GM19239 (cell line): ENCODE data around the gene GALR2.

Experiments
- DNase-seq: peaks from one replicate; pipeline ENCODE4 v3.0.0; 2011; ENCODE audit warnings: low spot score; ENCODE audit not compliant: insufficient read length
- FAIRE-seq: peaks from 2 replicates; lab custom pipeline; 2011; peaks lifted over from hg19 to GRCh38; lab: Jason Lieb, UNC

Gene GALR2

DNA sequence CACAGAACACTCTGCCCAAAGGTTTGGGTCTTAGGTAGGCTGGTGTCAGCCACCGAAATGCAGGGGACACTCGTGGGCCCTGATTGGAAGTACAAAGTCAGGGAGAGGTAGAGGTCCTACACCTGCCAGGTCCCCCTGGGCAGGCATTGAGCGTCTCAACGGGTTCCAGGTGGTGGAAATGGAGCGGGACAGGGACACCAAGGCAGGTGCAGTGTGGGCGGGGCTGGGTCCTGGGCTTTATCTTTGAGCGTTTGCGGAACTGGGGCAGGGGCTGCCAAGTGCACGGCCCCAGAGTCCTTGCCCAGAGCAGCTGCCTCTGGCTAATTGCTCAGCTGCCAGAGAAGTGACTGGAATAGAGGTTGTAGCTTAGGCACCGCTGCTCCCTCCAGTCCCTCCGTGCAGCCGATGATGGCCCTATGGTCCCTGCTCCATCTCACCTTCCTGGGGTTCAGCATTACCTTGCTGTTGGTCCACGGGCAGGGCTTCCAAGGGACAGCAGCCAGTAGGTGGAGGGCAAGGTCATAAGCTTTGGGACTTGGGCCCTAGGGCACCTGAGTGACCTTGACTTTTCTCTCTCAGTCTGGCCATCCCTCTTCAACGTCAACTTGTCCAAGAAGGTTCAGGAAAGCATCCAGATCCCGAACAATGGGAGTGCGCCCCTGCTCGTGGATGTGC is 4.4 kb downstream of the GALR2 start, which contains the start of gene ZACN:
Gene ZACN (plus strand): TSS at position 323 of the 675 bp plus-strand sequence. CDS start 83 bp downstream, at position 406.
- FAIRE-seq (no peak), DNase-seq (no peak)

DNA sequence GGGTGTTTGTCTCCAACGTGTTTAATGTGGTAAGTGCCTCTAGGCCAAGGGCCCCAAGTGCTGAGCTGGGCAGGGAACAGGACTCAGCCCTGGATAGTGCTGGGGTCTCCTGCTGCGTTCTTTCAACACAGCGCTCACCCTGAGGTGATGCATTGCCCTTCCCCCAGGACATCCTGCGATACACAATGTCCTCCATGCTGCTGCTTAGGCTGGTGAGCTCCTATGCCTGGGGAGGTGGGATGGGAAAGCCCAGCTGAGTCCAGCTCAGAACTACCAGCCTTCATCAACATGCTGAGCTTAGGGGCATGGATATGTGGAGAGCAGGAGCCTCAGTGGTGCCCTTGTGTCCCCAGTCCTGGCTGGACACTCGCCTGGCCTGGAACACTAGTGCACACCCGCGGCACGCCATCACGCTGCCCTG is 5.0 kb downstream of the GALR2 start:
- no peak for FAIRE-seq

DNA sequence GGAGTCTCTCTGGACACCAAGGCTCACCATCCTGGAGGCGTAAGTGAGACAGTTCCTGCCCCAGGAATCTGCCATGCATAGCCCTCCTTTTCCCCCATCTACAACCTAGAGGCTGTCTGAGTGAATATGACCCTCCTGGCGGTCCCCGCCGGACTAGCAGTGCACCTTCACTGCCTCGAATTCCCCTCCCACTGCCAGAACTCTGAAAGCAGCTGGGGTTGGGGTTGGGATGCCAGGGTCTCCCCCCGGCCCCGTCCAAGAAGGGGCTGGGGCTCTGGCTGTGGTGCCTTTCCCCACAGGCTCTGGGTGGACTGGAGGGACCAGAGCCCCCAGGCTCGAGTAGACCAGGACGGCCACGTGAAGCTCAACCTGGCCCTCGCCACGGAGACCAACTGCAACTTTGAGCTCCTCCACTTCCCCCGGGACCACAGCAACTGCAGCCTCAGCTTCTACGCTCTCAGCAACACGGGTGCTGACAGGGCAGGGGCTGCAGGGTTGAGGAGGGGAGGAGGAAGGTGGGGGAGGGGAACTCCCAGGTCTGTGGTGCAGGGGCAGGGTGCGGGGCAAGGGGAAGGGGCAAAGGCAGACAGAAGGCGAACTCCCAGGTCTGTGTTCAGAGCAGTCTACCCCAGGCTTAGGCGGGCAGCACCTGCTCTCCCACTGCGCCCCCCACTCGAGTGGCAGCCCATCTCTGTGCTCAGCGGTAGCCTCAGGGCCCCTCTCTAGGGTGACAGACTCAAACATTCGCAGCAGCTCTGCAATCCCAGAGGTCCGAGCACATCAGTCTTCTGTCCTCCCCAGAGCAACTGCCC is 5.6 kb downstream of the GALR2 start:
- no peak for DNase-seq
- no peak for FAIRE-seq

More for the DNA sequence above, 5.0 kb downstream of the GALR2 start:
- DNase-seq: no peak

DNA sequence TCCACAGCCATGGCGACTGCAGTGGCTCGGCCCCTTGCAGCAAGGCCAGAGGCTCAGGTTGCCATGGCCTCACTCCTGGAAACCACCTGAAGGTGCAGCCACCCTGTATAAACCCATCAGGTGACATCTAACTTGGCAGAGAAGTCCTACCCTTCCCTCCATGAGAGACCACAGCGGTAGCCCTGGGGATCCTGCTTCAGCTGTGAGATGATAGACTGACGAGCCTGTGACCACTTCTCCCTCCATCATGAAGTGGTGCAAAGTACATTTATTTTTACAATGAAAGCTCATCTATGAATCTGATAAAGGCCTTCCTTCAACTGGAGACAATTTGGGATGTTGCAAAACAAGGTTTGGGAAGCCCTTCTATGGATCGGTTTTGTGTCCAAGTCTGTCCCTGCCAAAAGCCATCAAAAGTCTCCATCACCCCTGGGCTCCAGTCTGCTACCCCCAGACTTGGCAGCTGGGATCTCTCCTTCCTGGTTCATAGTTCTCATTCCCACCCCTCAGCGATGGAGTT is 6.2 kb downstream of the GALR2 start:
- FAIRE-seq (no peak), DNase-seq (no peak)

DNA sequence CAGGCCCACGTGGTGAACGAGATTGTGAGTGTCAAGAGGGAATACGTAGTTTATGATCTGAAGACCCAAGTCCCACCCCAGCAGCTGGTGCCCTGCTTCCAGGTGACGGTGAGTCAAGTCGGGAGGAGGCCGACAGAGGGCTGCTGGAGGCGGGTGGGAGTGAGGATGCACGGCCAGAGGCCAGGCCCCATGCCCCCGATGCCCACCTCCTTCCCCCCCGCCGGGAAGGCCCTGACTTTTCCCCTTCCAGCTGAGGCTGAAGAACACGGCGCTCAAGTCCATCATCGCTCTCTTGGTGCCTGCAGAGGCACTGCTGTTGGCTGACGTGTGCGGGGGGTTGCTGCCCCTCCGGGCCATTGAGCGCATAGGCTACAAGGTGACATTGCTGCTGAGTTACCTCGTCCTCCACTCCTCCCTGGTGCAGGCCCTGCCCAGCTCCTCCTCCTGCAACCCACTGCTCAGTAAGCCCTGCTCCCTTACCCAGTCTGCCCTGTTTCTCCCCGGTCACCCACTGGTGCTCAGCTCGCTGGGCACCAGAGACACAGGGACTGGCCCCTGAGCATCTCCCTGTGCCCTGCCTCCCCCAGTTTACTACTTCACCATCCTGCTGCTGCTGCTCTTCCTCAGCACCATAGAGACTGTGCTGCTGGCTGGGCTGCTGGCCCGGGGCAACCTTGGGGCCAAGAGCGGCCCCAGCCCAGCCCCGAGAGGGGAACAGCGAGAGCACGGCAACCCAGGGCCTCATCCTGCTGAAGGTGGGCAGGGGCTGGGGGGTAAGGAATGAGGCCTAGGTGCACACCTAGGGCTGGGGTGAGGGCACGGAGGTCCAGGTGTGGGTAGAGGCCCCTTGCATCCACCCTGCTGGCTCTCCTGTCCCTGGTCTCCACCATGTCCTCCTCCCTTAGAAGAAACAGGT is 7.0 kb downstream of the GALR2 start:
- FAIRE-seq (no peak), DNase-seq (no peak)

DNA sequence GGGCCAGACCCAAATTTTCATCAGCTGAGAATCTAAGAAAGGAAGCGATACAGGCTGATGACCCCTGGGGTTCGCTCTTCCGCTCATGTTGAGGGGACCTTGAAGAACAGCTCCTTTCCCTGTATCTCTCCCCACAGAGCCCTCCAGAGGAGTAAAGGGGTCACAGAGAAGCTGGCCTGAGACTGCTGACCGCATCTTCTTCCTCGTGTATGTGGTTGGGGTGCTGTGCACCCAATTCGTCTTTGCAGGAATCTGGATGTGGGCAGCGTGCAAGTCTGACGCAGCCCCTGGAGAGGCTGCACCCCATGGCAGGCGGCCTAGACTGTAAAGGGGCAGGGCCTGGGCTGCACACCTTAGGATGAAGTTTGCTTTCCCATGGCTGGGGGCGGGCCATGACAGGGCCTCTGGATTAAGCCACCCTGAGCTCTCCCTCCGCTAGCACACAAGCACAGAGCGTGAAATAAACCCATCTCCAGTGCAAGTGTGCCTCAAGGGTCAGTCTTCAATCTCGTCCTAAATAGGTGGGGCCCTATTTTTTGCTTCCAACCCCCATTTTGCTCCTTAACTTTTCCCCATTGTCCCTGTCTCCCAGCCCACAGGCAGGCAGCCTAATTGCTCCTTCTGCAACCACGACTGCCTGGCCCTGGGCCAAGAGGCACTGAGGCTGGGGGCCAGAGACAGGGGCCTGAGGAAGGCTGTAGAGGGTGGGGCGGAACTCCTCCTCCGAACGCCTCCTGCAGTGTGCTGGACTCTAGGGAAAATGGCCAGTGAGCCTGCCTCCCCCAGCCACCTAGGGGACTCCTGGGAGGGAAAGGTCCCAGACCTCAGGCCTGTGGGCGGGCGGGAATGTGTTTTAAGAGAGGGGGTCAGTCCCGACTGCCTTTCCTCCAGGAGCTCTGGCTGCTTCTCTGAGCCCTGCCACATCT is 8.0 kb downstream of the GALR2 start:
- no peak for FAIRE-seq
- no peak for DNase-seq

DNA sequence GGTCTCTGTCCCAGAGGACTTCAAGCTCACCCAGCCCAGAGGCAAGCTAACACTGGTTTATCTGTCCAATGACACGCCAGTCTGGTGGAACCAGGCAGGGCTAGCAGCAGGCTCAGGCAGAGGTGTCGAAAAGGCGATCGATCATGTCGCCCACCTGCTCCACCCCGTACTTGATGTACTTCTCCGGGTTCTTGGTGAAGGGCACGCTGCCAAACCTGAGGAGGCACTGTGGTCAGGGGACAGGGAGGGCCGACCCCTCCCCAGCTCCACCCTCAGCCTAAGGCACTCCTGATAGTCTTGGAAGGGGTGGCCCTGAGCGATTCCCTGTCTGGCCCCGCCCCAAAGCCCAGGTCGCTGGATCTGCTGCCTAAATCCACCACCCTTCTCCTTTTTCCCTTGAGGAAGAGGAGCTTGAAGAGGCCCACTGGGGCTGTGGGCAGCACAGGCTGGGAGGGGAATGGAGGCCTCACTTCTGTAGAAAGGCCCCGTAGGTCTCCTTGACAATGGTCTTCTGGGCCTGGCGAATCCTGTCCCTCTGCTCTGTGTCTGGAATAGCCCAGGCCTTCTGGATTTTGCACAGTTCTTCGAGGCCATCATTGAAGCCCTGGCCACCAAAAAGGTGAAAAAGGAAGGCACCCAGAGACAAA is 9.1 kb downstream of the GALR2 start:
- FAIRE-seq (no peak), DNase-seq (no peak)

DNA sequence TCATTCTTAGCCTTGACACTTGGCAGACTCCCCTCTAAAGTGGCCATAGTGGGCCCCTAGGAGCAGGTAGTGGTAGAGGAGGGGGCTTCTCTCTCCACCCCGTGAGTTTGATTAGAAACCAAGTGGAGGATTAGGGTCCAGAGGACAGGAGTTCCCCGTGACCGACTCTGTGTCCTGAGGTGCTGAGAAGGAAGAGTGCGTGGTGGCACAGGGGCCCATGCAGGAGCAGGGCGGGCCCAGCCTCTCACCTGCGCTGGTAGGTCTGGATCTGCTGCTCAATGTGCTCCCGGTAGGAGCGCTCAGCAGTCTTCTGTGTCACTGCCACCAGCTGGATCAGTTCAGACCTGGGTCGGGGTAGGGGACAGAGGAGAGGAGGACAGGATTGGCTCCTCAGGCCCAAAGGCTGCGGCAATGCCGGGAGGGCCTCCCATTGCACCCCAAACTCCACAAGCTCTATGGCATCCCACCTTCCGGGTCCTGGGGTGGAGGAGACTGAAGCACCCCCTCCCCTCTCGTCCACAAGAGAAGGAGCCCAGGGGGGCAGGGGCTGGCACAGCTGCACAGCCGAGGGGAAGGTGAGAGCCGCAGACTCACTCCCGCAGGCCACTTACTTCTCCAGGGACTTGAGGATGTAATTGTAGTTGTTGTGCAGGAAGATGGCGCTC is 10.6 kb downstream of the GALR2 start:
- DNase-seq (no peak), FAIRE-seq (no peak)

DNA sequence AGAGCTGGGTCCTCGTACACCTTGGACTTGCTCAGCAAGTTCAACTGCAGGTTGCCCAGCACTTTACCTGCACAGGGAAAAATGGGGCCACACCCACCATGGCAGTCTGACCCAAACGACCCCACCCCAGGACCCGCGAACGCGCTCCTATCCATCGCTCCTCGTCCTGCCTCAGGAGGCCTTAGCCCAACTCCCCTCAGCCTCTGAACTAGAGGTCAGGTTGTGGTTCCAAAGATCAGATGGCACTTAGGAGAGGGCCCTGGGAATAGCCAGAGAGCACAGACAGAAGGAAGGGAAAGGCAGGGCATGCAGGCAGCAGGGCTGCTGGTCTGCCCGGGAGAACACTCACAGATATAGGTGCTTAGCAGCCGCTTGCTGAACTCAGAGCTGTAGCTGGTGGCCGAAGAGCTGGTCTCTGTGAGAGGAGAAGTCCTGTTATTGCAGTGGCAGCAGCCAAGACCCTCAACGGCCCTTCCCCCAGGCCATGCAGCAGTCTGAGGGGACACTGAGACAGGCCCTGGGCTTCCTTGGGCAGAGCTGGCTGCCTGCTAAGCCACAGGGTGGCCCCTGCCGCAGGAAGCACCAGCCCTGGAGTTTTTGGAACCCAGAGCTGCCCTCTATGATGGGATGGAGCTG is 11.3 kb downstream of the GALR2 start:
- no peak for DNase-seq
- no peak for FAIRE-seq

DNA sequence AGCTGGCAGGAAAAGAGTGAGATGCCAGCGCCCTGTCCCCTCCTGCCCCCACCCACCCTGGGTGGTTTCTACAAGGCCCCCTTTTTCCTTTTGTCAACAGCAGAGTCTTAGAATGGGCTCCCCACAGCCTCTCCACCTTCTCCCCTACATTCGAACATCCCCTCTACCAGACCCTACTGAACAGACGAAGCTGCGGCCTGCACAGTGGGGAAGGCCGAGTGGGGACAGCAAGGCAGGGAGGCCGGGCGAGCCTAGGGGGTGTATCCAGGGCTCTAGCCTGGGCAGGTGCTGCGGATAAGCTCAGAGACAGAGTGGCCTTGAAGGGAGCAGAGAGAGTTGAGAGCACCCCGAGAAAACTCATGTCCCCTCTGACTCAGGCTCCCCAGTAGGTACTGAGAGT is 11.8 kb downstream of the GALR2 start:
- FAIRE-seq (no peak), DNase-seq (no peak)

DNA sequence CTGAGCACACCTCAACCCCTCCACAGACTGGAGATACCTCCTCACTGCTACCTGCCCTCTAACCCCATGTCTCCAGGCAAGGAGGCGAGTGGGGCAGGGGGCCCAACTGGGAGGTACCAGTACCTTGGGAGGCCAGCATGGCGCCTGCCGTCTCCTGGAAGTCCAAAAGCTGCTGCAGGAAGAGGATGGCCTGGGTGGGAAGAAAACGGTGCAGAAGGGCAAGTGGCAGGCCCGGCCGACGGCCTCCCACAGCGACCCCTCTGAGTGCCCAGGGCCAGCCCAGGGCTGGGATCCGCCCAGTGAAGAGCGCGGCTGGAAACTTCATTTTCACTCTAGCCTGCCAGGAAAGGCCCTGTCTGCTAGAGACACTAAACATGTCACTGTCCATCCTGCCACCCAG is 12.9 kb downstream of the GALR2 start:
- no peak for FAIRE-seq
- no peak for DNase-seq

DNA sequence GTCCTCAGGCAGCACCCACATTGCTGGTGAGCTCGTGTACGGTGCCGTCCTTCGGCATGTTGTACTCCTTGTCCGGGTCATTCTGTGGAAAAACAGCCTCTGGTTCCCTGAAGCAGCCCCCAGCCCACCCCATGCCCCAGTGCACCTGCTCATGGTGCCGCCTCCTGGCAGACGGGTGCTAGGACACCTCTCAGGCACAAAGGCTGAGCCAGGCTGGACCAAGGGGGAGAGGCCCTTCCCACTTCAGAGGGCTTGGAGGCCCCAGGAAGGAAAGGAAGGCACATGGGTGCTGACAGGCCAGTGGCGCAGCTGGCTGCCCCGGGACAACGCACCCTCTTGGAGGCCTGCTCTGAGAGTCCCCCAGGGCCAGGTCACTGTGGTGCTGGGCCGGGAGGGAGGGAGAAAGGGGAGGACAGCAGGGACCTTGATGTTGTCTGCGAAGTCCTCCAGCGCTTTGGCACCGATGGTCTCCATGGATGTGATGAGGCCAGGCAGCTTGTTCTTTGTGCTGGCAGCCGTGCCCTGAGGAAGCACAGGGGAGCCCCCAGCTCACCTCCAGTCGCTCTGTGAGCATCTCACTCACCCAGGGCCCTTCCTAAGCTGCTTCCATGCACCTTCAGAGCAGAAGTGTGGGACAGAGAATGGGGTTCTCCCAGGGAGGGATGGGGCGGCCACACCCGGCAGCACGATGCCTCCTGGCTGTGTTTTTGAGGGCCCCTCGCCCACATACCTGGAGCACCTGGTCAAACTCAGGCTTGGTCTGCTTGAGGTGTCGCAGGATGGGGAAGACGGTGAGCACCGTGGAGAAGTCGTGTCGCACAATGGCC is 13.7 kb downstream of the GALR2 start:
- DNase-seq: no peak

DNA sequence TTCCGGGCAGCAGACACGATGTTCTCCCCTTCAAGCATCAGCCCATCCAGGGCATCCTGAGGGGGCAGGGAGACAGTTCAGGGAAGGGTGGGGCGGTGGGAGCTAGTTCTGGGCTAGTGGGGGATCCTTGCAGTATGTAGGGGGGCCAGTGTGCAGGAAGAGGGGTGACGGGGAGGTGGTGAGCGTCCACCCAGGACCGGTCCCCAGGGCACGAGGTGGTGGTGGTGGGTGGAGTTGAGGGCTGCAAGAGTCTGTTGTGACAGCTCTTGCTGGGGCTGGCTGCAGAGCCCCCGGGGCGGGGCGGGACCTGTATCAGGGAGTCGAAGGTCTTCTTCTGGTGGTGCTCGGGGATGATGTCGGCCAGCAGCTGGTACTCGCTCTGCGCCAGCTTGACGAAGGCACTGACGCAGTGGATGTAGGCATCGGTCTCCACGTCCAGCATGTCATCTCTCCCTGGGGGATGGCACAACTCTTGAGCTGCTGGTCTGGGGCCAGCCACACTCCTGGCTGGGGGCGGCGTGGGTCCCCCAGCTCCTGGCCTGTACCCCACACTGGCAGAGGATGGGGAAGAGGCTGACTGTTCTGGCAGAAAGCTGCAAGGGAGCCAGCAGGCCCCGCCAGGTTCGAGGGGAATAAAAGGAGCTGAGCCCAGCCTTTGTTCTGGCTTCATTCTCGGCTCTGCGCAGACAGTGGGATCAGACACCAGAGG is 14.4 kb downstream of the GALR2 start:
- no peak for FAIRE-seq
- no peak for DNase-seq

More for the DNA sequence above, 13.7 kb downstream of the GALR2 start:
- no peak for FAIRE-seq

DNA sequence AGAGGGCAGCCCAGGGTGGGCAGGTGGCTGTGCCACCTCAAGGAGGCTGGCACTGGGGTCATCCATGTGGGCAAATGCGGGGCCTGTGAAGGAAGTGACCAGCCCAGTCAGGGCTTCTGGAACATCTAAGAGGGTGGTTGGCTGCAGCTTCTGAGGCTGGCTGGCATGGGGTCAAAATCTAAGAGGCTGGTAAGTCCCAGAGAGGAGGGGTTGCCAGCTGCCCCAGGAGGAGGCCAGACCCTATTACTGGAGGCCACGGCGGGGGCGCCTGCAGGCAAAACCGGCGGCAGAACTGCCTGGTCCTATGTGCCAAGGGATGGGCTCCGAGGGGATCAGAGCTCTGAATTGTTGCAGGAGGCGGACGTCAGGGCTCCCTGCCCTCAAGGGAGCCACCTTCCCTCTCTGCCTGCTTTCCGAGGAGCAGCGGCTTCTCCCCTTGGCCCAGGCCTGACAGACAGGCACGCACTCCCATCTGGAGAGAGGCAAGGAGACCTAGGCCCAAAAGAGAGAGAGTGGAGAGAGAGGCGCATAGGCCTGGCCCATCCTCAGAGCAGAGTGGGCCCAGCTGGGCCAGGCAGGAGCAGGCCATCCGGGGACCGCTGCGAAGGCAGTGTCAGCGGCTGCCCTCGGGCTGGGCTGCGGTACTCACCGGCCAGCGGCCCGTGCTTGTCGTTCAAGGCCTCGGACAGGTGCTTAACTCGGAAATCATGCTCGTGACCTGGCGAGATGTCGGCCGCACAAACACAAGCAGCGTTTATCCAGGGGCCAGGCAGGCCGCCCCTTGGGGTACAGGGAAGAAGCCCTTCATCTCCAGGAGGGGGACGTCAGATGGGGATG is 15.3 kb downstream of the GALR2 start:
- no peak for FAIRE-seq
- DNase-seq: no peak

DNA sequence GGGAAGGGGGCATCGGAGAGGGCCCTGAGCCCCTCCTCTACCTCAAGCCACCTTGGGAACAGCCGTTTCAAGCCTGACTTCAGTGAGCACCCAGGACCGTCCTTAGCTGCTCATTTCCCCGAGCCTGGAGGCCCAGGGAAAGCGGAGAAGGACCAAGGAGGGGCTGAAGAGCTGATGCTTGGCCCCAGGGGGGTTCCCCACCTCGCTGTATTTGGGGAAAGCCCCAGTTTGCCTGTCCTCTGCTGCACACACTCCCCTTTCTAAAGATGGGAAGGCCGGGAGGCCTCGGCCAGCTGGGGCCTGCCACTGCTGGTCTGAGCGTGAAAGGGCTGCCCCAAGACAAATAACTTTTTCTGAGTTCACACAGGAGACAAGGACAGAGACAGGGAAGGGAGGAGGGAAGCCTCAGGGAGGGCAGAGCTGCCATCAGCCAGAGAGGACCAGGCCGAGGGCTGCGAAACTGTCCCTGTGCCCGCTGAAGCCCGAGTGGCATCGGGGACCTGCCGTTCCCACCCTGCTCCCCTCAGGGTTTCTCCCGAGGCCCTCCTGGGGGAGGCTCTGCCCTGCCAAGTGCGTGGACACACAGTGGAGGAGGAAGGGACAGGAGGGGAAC is 16.0 kb downstream of the GALR2 start:
- no peak for DNase-seq
- no peak for FAIRE-seq
